NCI-H1930 (cell line): ENCODE measurements around the gene ACP4.
A peak's percentile ranks its signal among the peaks of the same experiment; 100 is the strongest.
"Not testable (repeated sequence)": the region's sequence is repeated elsewhere in the genome, so short reads cannot be mapped to it uniquely, and the experiment has no call there.

Experiments
- DNase-seq, 2 experiments: peaks; one replicate each; lab custom pipeline; 2025; lab: John Stamatoyannopoulos, UW

Gene ACP4

DNA sequence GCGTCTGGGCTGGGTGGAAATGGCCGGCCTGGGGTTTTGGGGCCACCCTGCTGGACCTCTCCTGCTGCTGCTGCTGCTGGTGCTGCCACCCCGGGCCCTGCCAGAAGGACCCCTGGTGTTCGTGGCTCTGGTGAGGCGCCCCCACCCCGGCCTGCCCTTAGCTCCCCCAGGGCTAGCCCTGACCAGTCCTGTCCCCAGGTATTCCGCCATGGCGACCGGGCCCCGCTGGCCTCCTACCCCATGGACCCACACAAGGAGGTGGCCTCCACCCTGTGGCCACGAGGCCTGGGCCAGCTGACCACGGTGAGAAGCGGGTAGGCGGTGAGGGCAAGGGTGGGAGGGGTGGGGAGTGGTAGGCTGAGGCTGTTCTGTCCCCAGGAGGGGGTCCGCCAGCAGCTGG is at the start of gene ACP4:
ACP4 (plus strand) TSS at position 20 of the 400 bp plus-strand sequence; CDS start at position 20, 0 bp downstream.
- no peak for DNase-seq

- no peak for DNase-seq
Measured at GRCh38 chr19:50741179-50741933, 48.9 kb upstream of the ACP4 start.

DNA sequence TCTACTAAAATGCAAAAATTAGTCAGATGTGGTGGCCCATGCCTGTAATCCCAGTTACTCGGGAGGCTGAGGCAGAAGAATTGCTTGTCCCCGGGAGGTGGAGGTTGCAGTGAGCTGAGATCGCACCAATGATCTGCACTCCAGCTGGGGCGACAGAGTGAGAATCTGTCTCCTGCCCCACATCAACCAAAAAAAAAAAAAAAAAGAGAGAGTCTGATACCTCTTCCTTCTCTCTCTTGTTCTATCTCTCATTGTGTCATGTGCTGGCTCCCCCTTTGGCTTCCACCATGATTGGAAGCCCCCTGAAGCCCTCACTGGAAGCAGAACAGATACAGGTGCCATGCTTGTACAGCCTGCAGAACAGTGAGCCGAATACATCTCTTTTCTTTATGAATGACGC is 46.7 kb upstream of the ACP4 start:
- DNase-seq: no peak

DNA sequence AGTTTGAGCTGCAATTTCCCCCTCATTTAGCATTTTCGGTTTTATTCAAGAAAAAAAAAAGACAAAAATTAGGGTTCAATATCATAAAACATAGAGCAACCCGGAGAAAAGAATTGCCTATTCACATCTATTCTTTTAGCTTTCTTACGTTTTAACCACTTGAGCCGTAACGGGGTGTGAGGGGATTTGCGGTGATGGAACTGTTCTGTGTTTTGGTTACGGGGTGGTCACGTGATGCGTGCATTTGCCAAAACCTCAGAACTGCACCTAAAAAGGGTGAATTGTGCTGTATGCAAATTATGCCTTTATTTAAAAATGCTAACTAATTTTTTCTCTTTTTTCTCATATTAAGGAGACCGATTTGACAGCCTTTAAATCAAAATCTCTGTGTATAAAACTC is 45.0 kb upstream of the ACP4 start:
- DNase-seq: no peak

DNA sequence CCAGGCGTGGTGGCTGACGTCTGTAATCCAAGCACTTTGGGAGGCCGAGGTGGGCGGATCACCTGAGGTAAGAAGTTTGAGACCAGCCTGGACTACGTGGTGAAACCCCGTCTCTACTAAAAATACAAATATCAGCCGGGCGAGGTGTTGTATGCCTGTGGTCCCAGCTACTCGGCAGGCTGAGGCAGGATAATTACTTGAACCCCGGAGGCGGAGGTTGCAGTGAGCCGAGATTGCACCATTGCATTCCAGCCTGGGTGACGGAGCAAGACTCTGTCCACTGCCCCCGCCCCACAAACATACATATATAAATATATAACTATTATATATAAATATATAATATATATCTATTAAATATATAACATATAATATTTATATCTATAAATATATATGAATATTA is 43.1 kb upstream of the ACP4 start:
- not testable (repeated sequence) for DNase-seq

DNA sequence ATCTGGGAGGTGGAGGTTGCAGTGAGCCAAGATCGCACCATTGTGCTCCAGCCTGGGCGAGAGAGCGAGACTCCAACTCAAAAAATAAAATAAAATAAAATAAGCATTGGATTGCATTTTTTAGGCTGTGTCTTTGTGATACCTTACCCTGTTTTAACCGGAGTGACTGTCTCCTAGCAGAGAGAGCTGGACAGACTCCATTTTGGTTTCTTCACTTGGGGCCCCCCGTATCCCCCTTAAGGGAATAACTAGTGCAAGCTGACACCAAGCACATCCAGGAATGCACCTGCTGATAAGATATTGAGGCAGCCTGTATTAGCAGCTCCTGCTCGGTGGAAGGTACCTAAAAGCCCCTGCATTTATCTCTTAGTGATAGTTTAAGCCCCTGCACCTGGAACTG is 40.7 kb upstream of the ACP4 start:
- DNase-seq: no peak

DNA sequence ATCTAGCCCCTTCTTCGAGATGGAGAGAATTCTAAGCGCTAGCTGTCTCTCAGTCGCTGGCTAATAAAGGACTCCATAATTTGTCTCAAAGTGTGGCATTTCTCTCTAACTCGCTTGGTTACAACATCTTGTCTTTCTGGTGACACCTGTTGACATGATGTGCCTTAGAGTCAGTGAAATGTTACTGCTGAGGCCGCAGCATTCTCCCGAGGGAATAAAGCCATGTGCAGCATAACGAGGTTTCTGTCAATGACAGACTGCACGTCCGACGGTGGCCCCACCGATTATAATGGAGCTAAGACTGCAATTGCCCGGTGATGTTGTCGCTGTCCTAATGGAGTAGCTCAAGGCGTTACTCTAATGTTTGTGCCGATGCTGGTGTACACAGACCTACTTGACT is 40.2 kb upstream of the ACP4 start:
- DNase-seq: peak in 1 of 2 experiments; percentile 75

GRCh38 chr19:50753879-50754278 is 36.3 kb upstream of the ACP4 start:
- no peak for DNase-seq

GRCh38 chr19:50756244-50756643 is 34.0 kb upstream of the ACP4 start:
- not testable (repeated sequence) for DNase-seq

- not testable (repeated sequence) for DNase-seq
Measured at GRCh38 chr19:50757624-50758023, 32.6 kb upstream of the ACP4 start.

GRCh38 chr19:50759076-50759475 is 31.1 kb upstream of the ACP4 start:
- not testable (repeated sequence) for DNase-seq

- DNase-seq: peak in 1 of 2 experiments; percentile 67
Measured at GRCh38 chr19:50759886-50760285, 30.3 kb upstream of the ACP4 start.

- DNase-seq: not testable (repeated sequence)
Measured at GRCh38 chr19:50761501-50761900, 28.7 kb upstream of the ACP4 start.

DNA sequence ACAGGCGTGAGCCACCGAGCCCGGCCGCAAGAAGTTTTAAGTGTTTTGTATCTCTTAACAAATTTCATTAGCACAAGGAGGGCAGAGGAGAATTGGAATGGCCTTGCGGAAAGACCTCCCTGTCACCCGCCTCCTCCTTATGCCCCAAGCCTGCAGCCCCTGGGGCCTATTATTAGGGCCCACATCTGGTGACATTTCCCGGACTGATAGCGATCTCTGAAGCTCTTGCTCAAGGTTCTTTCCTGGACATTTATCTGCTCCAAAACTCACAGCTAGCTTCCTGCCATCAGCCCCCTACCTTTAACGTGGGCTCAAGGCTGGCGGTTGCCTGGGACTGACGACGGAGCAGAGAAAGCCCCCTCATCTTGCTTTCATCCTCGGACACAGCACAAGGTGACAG is 26.7 kb upstream of the ACP4 start:
- DNase-seq: not testable (repeated sequence)

- no peak for DNase-seq
Measured at GRCh38 chr19:50764409-50764808, 25.8 kb upstream of the ACP4 start.

GRCh38 chr19:50766746-50767145 is 23.5 kb upstream of the ACP4 start:
- DNase-seq: not testable (repeated sequence)

GRCh38 chr19:50767263-50767662 is 23.0 kb upstream of the ACP4 start:
- DNase-seq: not testable (repeated sequence)

GRCh38 chr19:50768277-50768676 is 21.9 kb upstream of the ACP4 start:
- DNase-seq: no peak

DNA sequence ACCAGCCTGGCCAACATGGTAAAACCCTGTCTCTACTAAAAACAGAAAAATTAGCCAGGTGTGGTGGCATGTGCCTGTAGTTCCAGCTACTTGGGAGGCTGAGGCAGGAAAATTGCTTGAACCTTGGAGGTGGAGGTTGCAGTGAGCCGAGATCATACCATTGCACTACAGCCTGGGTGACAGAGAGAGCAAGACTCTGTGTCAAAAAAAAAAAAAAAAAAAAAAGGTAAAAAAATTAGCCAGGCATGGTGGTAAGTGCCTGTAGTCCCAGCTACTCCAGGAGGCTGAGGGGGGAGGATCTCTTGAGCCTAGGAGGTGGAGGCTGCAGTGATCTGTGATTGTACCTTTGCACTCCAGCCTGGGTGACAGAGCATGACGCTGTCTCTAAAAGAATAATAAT is 20.1 kb upstream of the ACP4 start, which contains the start of gene GPR32:
GPR32 (plus strand) TSS at position 301 of the 400 bp plus-strand sequence. CDS start 137 bp downstream, outside the sequence.
- not testable (repeated sequence) for DNase-seq

GRCh38 chr19:50770888-50771287 is 19.3 kb upstream of the ACP4 start:
- no peak for DNase-seq

- no peak for DNase-seq
Measured at GRCh38 chr19:50772476-50772875, 17.7 kb upstream of the ACP4 start.

GRCh38 chr19:50772912-50773311 is 17.3 kb upstream of the ACP4 start:
- DNase-seq: not testable (repeated sequence)

- not testable (repeated sequence) for DNase-seq
Measured at GRCh38 chr19:50773454-50773853, 16.8 kb upstream of the ACP4 start.

DNA sequence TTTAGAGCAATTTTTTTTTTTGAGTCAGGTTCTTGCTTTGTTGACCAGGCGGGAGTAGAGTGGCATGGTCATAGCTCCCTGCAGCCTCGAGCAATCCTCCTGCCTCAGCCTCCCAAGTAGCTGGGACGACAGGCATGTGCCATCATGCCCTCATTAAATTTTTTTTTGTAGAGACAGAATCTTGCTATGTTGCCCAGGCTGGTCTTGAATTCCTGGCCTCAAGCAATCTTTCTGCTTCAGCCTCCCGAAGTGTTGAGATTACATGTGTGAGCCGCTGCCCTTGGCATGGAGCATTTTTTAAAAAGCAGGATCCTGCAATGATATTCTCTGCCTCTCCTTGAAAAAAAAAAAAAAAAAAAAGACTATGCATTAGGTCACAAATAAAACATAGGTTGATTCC is 14.1 kb upstream of the ACP4 start:
- DNase-seq: no peak
